ENCODE measurements around the gene KLHL26. TPM values are rescaled to one million over a fixed set of nuclear protein-coding genes. Genes with fewer than 3 reads are reported as not detected.

Gene KLHL26
- total RNA-seq, 1 experiment from 2014 or later: 17.1 TPM

- Histone ChIP-seq H3K79me2 (ENCODE audit: insufficient read depth, low read length) (peaks cover 13% of the 10 kb centered on the region; the same call in 1 of the 2 replicates), H3K36me3 (ENCODE audit: control insufficient read depth in 1 of 2, insufficient read depth in 2 of 2, low read length in 2 of 2) (0 out of 4 replicates have a peak, but pooled peaks cover 0 to 4% of the 10 kb centered on the region in 2 experiments), H3K4me1 (ENCODE audit: control insufficient read depth in 1 of 2, insufficient read depth in 2 of 2, low read length in 2 of 2) (peaks cover 16 to 42% of the 10 kb centered on the region in 2 experiments), H3K4me3 (replicated peaks in 1 of 2; ENCODE audit: low read depth in 1 of 2, low read length in 2 of 2) (peak overlapping the region; percentile 67 to 89), H3K27ac (ENCODE audit: low read depth, low read length) (peak overlapping the region; percentile 100), H3K27me3 (ENCODE audit: insufficient read depth, low read length) (no peaks in the 10 kb centered on the region), H3K9me2 (ENCODE audit: insufficient read depth) (no peaks in the 10 kb centered on the region), H3K9me3 (ENCODE audit: control insufficient read depth in 1 of 2, insufficient read depth in 1 of 2, low read depth in 1 of 2, low read length in 2 of 2) (no peaks in the 10 kb centered on the region), H3K4me2 (ENCODE audit: low read length) (peak overlapping the region; percentile 88), H4K20me1 (ENCODE audit: insufficient read depth) (no peaks in the 10 kb centered on the region), H2AFZ (ENCODE audit: low read depth, low read length, poor library complexity, severe bottlenecking) (no peak overlapping the region), H3K9ac (ENCODE audit: low read length) (peak overlapping the region; percentile 97)
- BruUV-seq (replicated peaks): TSS peak; percentile 67
- TF ChIP-seq EZH2 (IDR thresholded peaks at IDR 0.05): no peak
- TF ChIP-seq, protein P1, sequence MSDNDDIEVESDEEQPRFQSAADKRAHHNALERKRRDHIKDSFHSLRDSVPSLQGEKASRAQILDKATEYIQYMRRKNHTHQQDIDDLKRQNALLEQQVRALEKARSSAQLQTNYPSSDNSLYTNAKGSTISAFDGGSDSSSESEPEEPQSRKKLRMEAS (IDR thresholded peaks at IDR 0.05): peak; percentile 86
- TF ChIP-seq POLR2A (IDR thresholded peaks at IDR 0.05; ENCODE audit: borderline replicate concordance, extremely low read depth, insufficient read depth, insufficient read length): peak; percentile 27
- peak; percentile 2; the same call in 1 of the 2 replicates for TF ChIP-seq POLR2AphosphoS5 (IDR thresholded peaks at IDR 0.05; ENCODE audit: low read depth, low read length)
- peak; percentile 12; the same call in 1 of the 2 replicates for TF ChIP-seq ZFX (IDR thresholded peaks at IDR 0.05)
- no peak for TF ChIP-seq CTCF (IDR thresholded peaks at IDR 0.05 in 2 of 3, conservative IDR thresholded peaks at IDR 0.05 in 1 of 3; ENCODE audit: borderline replicate concordance in 1 of 3, insufficient read depth in 1 of 3, low read depth in 2 of 3, low read length in 2 of 3)
- ChIA-PET CTCF (interaction anchor here (0.7 to 7.5 kb wide), 18 partner anchors 9 to 310 kb away, joined by 3 to 39 read pairs (median 3); partner anchors contain the start of genes KXD1 and UBA52), POLR2A (interaction anchor here (0.6 to 4.3 kb wide), 11 partner anchors 9 to 329 kb away, joined by 3 to 23 read pairs (median 4); partner anchors contain the start of genes COPE, DDX49, KXD1 and UBA52), RAD21 (ENCODE audit: low non-redundant PET in 1 of 2, low total read pairs in 2 of 2, uncharacterized antibody in 2 of 2, unreplicated experiment in 2 of 2) (interaction anchor here (0.7 to 1.7 kb wide), 4 partner anchors 18 to 274 kb away, joined by 3 to 4 read pairs (median 4); partner anchors contain the start of gene UBA52 (in 1 of the 2))
- intact Hi-C loops (cut with micrococcal nuclease): loop anchor here (1.0 to 5.0 kb wide), 6 partner anchors 32 to 257 kb away; partner anchors contain the start of genes KLHL26 and KXD1
- DNase-seq (ENCODE audit: low read depth, low spot score): peak; percentile 73
- ATAC-seq: peak; percentile 49
These were observed 47.2 kb upstream of the KLHL26 start for GRCh38 chr19:18589380-18590272.

All from HCT116 (cell line).